Fibroblast of mammary gland (primary cell): Measurements from ENCODE around the gene CAPZB.

ENCODE experiments used
- DNase-seq: peaks from one replicate; pipeline ENCODE4 v3.0.0-alpha.2; 2010; ENCODE audit warnings: low read depth
- H3K4me3 ChIP-seq: 2 replicates; pipeline ENCODE4 v1.5.1; 2011; ENCODE audit warnings: low read depth, mild to moderate bottlenecking, low read length, moderate library complexity; ENCODE audit not compliant: control insufficient read depth
- CTCF ChIP-seq: conservative IDR thresholded peaks from 2 replicates; pipeline ENCODE4 v1.5.1; 2011; ENCODE audit warnings: low read depth, low read length, inconsistent platforms; ENCODE audit not compliant: control insufficient read depth, insufficient read depth

CAPZB gene

GRCh38 chr1:19444296-19445021 is 40.9 kb downstream of the CAPZB start:
- no peak for DNase-seq
- TF ChIP-seq CTCF, result no peak
- no peak overlapping the region for H3K4me3 ChIP-seq

- no peak for TF ChIP-seq CTCF
Observed at GRCh38 chr1:19443326-19443725, 42.0 kb downstream of the CAPZB start.

GRCh38 chr1:19442154-19443096 is 42.9 kb downstream of the CAPZB start:
- DNase-seq, result peak; percentile 64
- no peak for TF ChIP-seq CTCF
- H3K4me3 ChIP-seq, result no peak overlapping the region

More at GRCh38 chr1:19443326-19443725, 42.0 kb downstream of the CAPZB start:
- no peak overlapping the region for H3K4me3 ChIP-seq
- DNase-seq, result no peak

- TF ChIP-seq CTCF, result no peak
- no peak for DNase-seq
- no peak overlapping the region for H3K4me3 ChIP-seq
Observed at GRCh38 chr1:19441048-19441780, 44.1 kb downstream of the CAPZB start.

- TF ChIP-seq CTCF, result peak; percentile 16
- peak; percentile 59 for DNase-seq
Observed at GRCh38 chr1:19439464-19440171, 45.7 kb downstream of the CAPZB start.

More at GRCh38 chr1:19439464-19440171, 45.7 kb downstream of the CAPZB start:
- no peak overlapping the region for H3K4me3 ChIP-seq
